HepG2 (cell line): ENCODE data around the gene USP36. TPM values are rescaled to one million over a fixed set of nuclear protein-coding genes. Genes with fewer than 3 reads are reported as not detected.

Experiments used
- ARHGAP35 ChIP-seq: sonication (generic); formaldehyde crosslinking; IDR thresholded peaks from 2 replicates; pipeline ENCODE4 v1.9.0; 2022; ENCODE audit warnings: mild to moderate bottlenecking, inconsistent platforms, moderate library complexity, missing genetic modification reagents, borderline replicate concordance
- ATF7 ChIP-seq, 2 experiments: fragments of 450-650 bp in 1 of 2; sonication (generic) in 1 of 2; formaldehyde crosslinking in 1 of 2; IDR thresholded peaks; 2 replicates each; pipeline versions ENCODE4 v1.4.0 to v1.6.1; 2016 to 2020; ENCODE audit warnings: antibody characterized with exemption in 1 of 2, mild to moderate bottlenecking in 1 of 2, missing genetic modification reagents in 1 of 2
- ELF4 ChIP-seq: sonication (generic); formaldehyde crosslinking; IDR thresholded peaks from 2 replicates; pipeline ENCODE4 v1.5.0; 2020; ENCODE audit warnings: missing genetic modification reagents, mild to moderate bottlenecking, moderate library complexity, borderline replicate concordance
- KDM6A ChIP-seq: IDR thresholded peaks from 2 replicates; pipeline ENCODE4 v1.6.1; 2016; ENCODE audit warnings: low read depth
- RARA ChIP-seq: IDR thresholded peaks from 2 replicates; pipeline ENCODE4 v1.6.1; 2016; ENCODE audit warnings: missing genetic modification reagents, missing compliant biosample characterization
- XBP1 ChIP-seq: sonication (generic); formaldehyde crosslinking; IDR thresholded peaks from 2 replicates; pipeline ENCODE4 v1.5.0; 2020; ENCODE audit warnings: missing genetic modification reagents
- ZFP36 ChIP-seq: fragments of 150-350 bp; IDR thresholded peaks from 2 replicates; pipeline ENCODE4 v1.6.1; 2018; ENCODE audit warnings: borderline replicate concordance, low read length, low read depth; ENCODE audit not compliant: partially characterized antibody
- ZFP90 ChIP-seq: sonication (generic); formaldehyde crosslinking; IDR thresholded peaks from 2 replicates; pipeline ENCODE4 v1.8.0; 2022; ENCODE audit warnings: missing genetic modification reagents, mild to moderate bottlenecking, inconsistent platforms, borderline replicate concordance
- ZMAT3 ChIP-seq: sonication (generic); formaldehyde crosslinking; conservative IDR thresholded peaks from 2 replicates; pipeline ENCODE4 v1.7.0; 2021; ENCODE audit warnings: missing genetic modification reagents
- ZNF138 ChIP-seq: sonication (generic); formaldehyde crosslinking; IDR thresholded peaks from 2 replicates; pipeline ENCODE4 v1.5.0; 2020; ENCODE audit warnings: mild to moderate bottlenecking, low read depth, missing genetic modification reagents
- ZNF264 ChIP-seq: sonication (generic); formaldehyde crosslinking; IDR thresholded peaks from 2 replicates; pipeline ENCODE4 v1.4.0; 2020; ENCODE audit warnings: missing genetic modification reagents
- ZNF615 ChIP-seq: sonication (generic); formaldehyde crosslinking; IDR thresholded peaks from 2 replicates; pipeline ENCODE4 v1.5.0; 2020; ENCODE audit warnings: mild to moderate bottlenecking, missing genetic modification reagents, borderline replicate concordance
- polyA plus RNA-seq, 8 experiments: library from polyadenylated mRNA; depleted of rRNA in 3 of 8; stranded (reverse) in 7 of 8; unstranded in 1 of 8; fragments of >200 nt; fragmentation: Illumina TruSeq in 4 of 8; extraction: Trizol in 4 of 8; gene quantifications; 2 replicates each; pipeline versions ENCODE4 v1.2.1 to v1.2.3, GENCODE V29; 2011 to 2016; ENCODE audit warnings: low read depth in 4 of 8, missing spikeins in 1 of 8, mixed read lengths in 1 of 8; ENCODE audit not compliant: insufficient read depth in 1 of 8
- total RNA-seq, 5 experiments: library from RNA; depleted of rRNA; stranded (reverse); fragments of >200 nt; fragmentation: Illumina TruSeq; extraction: Trizol; gene quantifications; 2 replicates each; pipeline ENCODE4 v1.2.3, GENCODE V29; 2016; ENCODE audit warnings: low read depth in 1 of 5
- TF ChIP-seq, protein P1 (sequence below): sonication (generic); formaldehyde crosslinking; IDR thresholded peaks from 2 replicates; pipeline ENCODE4 v1.8.1; 2023; ENCODE audit warnings: mild to moderate bottlenecking, inconsistent platforms, moderate library complexity, missing genetic modification reagents, borderline replicate concordance
- TF ChIP-seq, protein P2 (sequence below): IDR thresholded peaks from 2 replicates; pipeline ENCODE4 v1.6.1; 2012; ENCODE audit warnings: low read length, improper control_type of control experiment
- TF ChIP-seq, protein P3 (sequence below): sonication (generic); formaldehyde crosslinking; IDR thresholded peaks from 2 replicates; pipeline ENCODE4 v1.4.0; 2020; ENCODE audit warnings: mild to moderate bottlenecking, missing genetic modification reagents
- TF ChIP-seq, protein P4 (sequence below): sonication (generic); formaldehyde crosslinking; IDR thresholded peaks from 2 replicates; pipeline ENCODE4 v1.5.0; 2020; ENCODE audit warnings: mild to moderate bottlenecking, missing genetic modification reagents
- TF ChIP-seq, protein P5 (sequence below): sonication (generic); formaldehyde crosslinking; IDR thresholded peaks from 2 replicates; pipeline ENCODE4 v1.4.0; 2020; ENCODE audit warnings: missing genetic modification reagents

USP36 gene
- total and polyA plus RNA-seq, 2 of the 13 experiments (the other 11 are each of a cell fraction or from before 2014, with no cell fraction given), result 29.6 to 45.9 TPM

DNA sequence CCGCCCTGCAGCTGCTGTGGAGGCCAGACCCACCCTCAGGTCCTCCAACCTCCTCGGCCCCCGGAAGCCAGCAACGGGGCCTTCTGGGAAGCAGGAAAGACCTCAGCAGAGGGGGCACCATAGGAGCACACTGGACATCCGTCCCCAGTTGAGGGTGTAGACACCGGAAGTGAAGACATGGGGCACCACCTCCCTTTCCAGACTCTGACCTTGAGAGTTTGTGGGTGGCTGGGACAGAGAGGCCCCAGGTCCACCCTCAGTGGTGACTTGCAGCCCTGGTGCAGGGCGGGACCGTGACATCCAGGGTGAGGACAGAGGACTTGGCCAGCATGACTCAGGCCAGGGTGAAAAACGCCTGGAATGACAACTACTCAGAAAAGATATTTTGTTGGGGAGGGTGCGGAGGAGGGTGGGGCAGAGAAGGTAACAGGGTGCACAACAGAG, 42.5 kb upstream of the USP36 start (continued):
- TF ChIP-seq, protein P1, sequence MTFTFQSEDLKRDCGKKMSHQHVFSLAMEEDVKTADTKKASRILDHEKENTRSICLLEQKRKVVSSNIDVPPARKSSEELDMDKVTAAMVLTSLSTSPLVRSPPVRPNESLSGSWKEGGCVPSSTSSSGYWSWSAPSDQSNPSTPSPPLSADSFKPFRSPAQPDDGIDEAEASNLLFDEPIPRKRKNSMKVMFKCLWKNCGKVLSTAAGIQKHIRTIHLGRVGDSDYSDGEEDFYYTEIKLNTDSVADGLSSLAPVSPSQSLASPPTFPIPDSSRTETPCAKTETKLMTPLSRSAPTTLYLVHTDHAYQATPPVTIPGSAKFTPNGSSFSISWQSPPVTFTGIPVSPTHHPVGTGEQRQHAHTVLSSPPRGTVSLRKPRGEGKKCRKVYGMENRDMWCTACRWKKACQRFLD (CRISPR knock-in tag), result no peak
- TF ChIP-seq, protein P2, sequence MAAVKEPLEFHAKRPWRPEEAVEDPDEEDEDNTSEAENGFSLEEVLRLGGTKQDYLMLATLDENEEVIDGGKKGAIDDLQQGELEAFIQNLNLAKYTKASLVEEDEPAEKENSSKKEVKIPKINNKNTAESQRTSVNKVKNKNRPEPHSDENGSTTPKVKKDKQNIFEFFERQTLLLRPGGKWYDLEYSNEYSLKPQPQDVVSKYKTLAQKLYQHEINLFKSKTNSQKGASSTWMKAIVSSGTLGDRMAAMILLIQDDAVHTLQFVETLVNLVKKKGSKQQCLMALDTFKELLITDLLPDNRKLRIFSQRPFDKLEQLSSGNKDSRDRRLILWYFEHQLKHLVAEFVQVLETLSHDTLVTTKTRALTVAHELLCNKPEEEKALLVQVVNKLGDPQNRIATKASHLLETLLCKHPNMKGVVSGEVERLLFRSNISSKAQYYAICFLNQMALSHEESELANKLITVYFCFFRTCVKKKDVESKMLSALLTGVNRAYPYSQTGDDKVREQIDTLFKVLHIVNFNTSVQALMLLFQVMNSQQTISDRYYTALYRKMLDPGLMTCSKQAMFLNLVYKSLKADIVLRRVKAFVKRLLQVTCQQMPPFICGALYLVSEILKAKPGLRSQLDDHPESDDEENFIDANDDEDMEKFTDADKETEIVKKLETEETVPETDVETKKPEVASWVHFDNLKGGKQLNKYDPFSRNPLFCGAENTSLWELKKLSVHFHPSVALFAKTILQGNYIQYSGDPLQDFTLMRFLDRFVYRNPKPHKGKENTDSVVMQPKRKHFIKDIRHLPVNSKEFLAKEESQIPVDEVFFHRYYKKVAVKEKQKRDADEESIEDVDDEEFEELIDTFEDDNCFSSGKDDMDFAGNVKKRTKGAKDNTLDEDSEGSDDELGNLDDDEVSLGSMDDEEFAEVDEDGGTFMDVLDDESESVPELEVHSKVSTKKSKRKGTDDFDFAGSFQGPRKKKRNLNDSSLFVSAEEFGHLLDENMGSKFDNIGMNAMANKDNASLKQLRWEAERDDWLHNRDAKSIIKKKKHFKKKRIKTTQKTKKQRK, result no peak
- TF ChIP-seq ATF7 (IDR thresholded peaks at IDR 0.05) (no peak), ATF7 (CRISPR knock-in tag; IDR thresholded peaks at IDR 0.05) (no peak), ZFP90 (CRISPR knock-in tag) (no peak), ZNF615 (CRISPR knock-in tag) (no peak), ARHGAP35 (CRISPR knock-in tag) (0 out of 2 replicates have a peak, but pooled peaks have one; percentile 7), XBP1 (CRISPR knock-in tag) (no peak), ZNF264 (CRISPR knock-in tag) (0 out of 2 replicates have a peak, but pooled peaks have one; percentile 29), ELF4 (no peak), KDM6A (no peak; the same call in 1 of the 2 replicates), ZFP36 (no peak), RARA (CRISPR knock-in tag) (peak; percentile 77), ZMAT3 (0 out of 2 replicates have a peak, but pooled peaks have one; percentile 5), ZNF138 (no peak)
- TF ChIP-seq, protein P3, sequence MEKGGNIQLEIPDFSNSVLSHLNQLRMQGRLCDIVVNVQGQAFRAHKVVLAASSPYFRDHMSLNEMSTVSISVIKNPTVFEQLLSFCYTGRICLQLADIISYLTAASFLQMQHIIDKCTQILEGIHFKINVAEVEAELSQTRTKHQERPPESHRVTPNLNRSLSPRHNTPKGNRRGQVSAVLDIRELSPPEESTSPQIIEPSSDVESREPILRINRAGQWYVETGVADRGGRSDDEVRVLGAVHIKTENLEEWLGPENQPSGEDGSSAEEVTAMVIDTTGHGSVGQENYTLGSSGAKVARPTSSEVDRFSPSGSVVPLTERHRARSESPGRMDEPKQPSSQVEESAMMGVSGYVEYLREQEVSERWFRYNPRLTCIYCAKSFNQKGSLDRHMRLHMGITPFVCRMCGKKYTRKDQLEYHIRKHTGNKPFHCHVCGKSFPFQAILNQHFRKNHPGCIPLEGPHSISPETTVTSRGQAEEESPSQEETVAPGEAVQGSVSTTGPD (CRISPR knock-in tag), result no peak
- TF ChIP-seq, protein P4, sequence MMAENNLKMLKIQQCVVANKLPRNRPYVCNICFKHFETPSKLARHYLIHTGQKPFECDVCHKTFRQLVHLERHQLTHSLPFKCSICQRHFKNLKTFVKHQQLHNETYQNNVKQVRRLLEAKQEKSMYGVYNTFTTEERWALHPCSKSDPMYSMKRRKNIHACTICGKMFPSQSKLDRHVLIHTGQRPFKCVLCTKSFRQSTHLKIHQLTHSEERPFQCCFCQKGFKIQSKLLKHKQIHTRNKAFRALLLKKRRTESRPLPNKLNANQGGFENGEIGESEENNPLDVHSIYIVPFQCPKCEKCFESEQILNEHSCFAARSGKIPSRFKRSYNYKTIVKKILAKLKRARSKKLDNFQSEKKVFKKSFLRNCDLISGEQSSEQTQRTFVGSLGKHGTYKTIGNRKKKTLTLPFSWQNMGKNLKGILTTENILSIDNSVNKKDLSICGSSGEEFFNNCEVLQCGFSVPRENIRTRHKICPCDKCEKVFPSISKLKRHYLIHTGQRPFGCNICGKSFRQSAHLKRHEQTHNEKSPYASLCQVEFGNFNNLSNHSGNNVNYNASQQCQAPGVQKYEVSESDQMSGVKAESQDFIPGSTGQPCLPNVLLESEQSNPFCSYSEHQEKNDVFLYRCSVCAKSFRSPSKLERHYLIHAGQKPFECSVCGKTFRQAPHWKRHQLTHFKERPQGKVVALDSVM (CRISPR knock-in tag), result peak; percentile 67; the same call in 1 of the 2 replicates
- TF ChIP-seq, protein P5, sequence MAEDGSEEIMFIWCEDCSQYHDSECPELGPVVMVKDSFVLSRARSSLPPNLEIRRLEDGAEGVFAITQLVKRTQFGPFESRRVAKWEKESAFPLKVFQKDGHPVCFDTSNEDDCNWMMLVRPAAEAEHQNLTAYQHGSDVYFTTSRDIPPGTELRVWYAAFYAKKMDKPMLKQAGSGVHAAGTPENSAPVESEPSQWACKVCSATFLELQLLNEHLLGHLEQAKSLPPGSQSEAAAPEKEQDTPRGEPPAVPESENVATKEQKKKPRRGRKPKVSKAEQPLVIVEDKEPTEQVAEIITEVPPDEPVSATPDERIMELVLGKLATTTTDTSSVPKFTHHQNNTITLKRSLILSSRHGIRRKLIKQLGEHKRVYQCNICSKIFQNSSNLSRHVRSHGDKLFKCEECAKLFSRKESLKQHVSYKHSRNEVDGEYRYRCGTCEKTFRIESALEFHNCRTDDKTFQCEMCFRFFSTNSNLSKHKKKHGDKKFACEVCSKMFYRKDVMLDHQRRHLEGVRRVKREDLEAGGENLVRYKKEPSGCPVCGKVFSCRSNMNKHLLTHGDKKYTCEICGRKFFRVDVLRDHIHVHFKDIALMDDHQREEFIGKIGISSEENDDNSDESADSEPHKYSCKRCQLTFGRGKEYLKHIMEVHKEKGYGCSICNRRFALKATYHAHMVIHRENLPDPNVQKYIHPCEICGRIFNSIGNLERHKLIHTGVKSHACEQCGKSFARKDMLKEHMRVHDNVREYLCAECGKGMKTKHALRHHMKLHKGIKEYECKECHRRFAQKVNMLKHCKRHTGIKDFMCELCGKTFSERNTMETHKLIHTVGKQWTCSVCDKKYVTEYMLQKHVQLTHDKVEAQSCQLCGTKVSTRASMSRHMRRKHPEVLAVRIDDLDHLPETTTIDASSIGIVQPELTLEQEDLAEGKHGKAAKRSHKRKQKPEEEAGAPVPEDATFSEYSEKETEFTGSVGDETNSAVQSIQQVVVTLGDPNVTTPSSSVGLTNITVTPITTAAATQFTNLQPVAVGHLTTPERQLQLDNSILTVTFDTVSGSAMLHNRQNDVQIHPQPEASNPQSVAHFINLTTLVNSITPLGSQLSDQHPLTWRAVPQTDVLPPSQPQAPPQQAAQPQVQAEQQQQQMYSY (CRISPR knock-in tag), result no peak
